Stimulated activated CD8-positive, alpha-beta memory T cell treated with anti-CD3 and anti-CD28 coated beads, Interleukin-7, amount 100 ng/mL, for 4 hours (primary cell): Measurements from ENCODE around the gene ANKS3.
A peak's percentile ranks its signal among the peaks of the same experiment; 100 is the strongest.

ENCODE experiments used
- DNase-seq, 2 donors: peaks; one replicate each; pipeline ENCODE4 v3.0.0-alpha.2; 2020; ENCODE audit warnings: low read depth in 2 of 2

The ANKS3 gene

DNA sequence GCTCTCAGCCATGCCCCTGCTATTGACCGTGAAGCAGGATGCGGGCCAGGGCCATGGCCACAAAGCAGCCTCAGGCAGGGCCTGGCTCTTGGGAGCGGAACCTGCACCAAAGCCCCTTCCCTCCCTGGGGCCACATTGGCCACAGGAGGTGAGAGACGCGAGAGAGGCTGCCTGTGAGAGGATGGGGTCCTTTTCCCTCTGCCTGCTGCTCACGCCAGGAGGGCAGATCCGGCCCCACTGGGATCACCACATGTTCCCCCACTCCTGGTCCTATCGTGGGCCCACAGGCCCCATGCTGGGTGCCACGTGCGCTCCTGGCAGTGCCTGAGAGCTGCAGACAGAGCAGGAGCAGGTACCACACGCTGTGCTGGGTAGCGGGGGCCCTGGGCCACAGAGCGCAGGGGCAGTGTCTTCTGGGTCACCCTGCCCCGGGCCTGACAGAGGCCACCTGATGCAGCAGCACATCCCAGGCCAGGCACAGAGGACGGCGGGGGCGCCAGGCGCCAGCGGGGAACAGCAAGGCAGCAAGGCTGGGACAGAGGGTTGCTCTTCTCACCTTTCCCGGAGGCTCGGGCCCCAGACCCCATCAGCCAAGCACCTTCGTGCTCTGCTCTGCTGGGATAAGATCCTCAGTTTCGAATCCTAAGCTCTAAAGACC is 49.9 kb downstream of the ANKS3 start:
- DNase-seq, result no peak

DNA sequence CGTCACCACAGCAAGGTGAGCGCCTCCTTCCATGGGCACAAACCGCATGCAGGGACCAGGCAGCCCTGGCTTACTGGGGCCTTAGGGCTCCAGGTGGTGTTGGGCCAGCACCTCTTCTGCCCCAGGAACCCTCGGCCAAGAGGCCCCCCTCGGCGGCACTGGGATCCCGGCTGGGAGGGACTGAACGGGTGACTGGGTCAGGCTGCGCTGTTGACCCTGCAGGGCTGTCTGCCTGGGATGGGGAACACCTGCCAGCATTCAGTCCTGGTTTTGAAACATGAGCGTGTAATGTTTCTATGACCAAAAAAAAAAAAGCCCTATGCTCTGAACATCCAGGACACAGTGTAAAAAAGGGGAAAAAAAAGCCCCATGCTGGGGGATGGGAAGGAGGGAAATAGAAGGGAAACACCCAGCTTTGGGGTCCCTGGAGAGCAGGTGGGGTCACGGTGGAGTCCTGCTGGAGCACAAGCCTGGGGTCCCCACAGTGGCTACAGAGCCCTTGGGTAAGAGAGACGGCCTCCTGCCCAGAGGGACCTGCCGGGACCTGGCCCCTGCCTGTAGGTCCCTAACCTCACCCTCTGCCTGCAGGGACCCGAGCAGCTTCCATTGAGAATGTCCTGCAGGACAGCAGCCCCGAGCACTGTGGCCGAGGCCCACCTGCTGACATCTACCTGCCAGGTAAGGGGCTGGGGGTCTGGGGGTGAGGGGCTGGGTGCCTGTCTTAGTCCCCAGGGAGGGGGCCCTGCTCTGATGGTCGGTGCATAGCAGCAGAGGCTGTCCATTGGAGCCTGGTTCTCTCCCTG is 50.6 kb downstream of the ANKS3 start:
- DNase-seq, result no peak

DNA sequence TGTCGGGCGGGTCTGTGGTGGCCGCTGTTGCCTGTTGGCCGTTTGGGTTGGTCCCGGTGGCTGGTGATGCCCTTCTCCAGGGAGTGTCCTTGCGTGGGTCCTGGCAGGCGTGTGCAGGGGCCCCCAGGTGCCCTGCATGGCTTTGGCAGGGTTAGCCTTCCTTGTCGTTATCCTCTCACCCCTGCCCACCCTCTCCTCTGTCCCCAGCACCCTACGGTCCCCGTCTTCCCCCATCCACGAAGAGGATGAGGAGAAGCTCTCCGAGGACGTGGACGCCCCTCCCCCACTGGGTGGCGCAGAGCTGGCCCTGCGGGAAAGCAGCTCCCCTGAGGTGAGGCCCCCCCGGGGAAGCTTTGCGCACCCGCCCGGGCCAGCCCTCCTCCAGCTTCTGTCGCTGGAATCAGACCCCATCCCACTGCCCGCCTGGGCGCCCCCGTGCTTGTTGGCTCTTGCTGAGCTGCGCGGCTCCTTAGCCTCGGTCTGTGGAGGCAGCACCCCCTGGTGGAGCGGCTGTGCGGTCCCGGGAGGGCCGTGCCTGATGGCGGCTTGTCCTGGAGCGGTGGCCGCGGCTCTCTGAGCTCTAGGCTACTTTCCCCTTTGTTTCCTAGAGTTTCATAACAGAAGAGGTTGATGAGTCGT is 51.3 kb downstream of the ANKS3 start:
- DNase-seq, result no peak

DNA sequence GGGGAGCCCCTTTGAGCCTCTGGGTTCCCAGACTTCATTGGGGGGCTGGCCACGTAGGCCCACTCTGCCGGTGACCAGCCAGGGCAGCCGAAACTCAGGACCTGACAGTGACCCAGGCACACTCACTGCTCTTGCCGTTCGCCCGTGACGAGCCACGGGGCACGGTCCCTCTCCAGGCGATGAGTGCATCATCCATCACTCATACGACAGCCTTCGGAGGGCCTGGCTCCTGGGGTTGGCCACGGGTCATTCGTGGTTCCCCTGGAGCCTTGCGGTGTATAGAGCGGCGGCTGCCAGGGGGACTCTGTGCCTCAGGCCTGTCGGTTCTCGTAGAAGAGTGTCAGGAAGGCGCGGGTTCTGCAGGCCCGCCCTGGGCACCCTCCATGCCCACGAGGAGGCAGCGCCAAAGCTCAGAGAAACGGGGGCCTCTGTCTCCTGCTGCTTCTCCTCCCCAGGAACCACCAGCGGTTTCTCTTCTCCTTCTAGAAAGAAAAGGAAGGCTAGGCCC is 51.9 kb downstream of the ANKS3 start:
- DNase-seq, result no peak

DNA sequence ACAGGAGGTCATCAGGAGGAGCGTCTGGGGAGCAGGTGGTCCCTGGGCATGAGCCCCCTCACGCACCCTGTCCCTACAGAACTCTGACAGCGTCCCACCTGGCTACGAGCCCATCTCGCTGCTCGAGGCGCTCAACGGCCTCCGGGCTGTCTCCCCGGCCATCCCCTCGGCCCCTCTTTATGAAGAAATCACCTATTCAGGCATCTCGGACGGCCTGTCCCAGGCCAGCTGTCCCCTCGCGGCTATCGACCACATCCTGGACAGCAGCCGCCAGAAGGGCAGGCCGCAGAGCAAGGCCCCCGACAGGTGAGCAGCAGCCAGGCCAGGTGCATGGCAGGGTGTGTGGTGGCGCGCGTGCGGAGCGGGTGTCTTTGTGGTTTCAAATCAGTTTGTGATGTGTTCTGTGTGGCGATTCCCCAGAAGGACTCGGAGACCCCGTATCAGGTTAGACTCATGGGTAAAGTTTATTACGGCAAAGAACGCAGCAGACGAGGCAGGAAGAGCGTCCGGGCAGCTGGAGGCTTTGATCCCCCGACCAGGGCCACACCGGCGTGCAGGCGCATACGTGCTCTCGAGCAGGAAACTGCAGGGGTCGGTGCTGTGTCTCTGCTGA is 52.5 kb downstream of the ANKS3 start:
- no peak for DNase-seq

DNA sequence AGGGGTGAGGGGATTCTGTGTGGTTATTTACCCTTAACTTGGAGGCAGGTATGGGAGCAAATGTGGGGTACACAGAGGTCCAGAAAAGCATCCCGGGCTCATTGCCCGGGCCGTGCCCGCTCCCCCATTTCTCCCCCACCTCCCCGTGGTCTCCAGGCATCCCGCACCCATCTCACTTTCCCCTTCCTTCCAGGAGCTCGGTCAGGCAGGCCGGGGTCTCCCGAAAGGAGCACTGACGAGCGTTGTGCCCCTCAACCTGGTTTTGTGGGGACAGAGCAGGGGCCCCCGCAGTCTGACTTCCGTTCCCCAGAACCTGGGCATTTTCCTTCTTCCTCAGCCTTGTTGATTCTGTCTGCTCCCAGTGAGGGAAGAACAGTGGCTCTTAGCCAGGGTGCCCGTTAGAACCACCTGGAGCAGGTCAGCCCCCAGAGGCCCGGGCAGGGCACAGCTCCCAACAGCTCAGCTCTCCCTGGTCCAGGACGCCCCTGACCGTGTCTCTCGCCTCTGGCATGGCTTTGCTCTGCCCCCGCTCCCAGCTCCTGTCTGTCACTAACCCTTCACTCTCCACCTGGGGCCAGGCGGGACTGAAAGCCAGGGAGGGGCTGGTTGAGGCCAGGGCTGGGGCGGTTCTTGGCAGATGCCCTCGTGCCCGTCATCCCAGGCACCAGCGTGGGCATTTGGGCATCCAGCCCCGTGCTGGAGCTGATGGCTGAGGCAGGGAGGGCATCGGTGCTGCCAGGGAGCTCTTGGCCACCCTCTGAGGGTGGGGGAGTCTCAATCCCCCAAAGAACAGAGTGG is 53.2 kb downstream of the ANKS3 start:
- DNase-seq, result no peak

DNA sequence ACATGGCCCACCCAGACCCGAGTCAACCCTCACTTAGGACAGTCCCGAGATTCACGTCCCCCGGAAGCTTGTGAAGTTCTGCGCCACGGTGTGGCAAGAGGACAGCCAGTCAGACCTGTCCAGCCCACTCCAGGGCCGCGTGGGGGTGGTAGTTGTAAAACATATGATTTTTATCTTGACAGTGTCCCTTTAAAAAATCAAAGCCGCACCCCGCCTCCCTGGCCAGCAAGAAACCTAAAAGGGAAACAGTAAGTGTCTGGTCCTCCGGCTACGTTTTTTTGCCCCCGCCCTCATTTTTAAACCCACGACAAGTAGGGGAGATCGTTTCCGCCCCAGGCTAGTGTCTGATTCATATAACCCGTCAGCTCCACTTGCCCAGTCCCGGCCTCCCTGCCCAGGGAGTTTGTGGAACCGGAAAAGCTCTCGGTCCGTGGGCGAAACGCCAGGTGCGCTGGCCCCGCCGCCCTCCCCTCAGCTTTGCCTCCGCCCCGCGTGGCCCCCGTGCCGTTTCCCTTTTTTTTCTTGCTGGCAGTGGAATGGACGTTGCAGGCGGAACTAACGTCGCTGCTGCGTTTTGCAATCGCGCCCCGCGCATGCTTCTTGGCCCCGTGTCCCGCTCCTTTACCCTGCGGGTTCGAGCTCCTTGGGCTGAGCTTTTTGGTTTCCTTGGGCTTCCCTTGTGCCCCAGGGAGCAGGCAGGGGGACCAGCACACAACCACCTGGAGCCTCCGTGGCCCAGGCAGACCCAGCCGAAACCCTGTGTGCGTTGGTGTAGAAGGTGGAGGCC is 54.0 kb downstream of the ANKS3 start:
- no peak for DNase-seq

DNA sequence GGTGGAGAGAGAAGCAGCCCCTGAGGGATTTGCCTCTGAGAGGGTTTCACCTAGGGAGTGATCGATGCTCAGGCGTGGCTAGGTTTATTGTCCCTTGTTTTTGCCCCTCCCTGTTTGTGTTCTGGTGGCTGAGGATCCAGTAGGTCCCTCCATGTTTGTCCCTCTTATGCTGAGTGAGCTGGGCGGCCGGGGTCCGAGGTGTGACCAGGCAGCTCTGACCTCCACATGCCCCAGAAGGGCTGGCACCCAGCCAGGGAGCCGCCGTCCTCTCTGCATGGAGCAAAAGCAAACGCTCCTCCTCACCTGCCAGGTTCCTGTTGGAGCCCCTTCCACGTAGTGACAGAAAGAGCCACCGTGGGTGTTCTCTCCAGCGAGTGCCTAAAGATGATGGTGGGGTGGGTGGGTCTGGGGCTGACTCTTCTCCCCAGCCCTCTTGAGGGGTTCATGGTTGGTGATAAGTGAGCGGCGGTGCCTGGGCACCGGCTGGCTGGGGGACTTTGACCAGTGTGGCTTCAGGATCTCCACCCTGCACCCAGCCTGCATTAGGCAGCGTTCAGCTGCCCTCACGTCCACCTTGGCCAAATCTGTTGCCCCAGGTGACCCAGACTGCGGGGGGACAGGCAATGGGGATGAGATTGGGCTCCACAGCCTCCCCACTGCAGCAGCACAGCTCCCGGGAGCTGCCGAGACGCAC is 54.8 kb downstream of the ANKS3 start:
- DNase-seq, result no peak

DNA sequence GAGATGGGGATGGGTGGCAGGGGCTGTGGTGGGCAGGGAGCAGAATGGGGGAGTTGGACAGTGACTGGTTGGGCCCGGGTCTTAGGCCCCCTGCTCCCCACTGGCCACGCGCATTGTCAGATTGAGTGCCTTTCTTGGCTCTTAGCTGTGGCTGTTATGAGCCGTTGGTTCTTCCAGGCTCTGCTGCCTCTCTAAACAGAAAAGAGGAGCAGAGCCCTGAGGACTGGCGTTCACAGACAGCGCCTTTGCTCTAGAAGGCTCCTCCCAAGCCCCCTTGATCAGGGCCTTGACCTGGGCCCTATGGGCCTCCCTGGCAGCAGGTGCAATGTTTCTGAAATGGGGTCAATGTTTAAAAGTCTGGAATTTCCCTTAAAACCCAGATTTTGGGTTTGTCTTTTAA is 55.5 kb downstream of the ANKS3 start:
- no peak for DNase-seq

DNA sequence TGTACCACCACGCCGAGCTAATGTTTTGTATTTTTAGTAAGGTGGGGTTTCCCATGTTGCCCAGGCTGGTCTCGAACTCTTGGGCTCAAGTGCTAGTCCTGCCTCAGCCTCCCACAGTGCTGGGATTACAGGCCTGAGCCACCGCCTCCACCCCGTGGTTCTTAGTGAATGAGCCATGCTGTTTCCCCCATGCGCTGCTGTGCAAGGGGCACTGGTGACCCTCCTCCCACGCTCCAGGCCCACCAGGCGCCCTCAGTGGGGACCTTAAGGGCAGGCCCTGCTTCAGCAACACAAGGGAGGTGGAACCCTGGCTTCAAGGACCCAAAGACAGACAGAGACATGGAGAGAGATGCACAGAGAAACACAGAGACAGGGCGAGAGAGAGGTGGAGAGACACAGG is 56.1 kb downstream of the ANKS3 start:
- no peak for DNase-seq

DNA sequence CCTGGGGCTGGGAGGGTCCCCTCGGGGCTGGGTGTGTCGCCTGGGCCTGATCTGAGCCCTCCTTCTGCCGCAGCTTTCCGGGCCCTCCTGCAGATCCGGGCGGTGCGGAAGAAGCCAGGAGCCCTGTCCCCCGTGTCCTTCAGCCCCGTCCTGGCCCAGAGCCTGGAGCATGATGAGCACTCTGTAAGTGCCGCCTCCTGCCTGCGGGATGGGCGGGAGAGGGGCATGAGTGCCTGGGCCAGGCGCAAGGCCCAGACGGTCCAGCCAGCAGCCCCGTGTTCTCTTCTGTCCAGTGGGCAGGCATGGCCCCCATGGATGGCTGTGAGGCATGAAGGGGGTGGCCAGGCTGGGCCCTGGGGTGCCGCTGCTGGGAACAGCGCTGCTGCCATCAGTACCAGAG is 56.7 kb downstream of the ANKS3 start:
- DNase-seq, result no peak

DNA sequence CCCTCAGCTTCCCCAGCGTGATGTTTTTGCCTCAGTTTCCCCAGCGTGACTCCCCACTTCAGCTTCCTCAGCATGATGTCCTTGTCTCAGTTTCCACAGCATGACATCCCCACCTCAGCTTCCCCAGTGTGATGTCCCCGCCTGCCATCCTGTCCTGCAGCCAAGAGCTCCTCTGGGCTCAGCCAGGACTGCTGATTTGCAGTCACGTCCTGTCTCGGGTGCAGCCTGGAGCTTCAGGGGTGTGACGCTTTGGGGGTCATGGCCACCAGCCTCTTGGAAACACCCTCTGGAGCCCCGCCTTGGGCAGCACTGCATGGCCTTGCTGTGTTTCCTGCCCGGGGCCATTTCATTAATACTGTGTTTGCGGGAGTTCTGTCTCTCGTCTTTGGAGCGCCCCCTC is 57.2 kb downstream of the ANKS3 start:
- no peak for DNase-seq

DNA sequence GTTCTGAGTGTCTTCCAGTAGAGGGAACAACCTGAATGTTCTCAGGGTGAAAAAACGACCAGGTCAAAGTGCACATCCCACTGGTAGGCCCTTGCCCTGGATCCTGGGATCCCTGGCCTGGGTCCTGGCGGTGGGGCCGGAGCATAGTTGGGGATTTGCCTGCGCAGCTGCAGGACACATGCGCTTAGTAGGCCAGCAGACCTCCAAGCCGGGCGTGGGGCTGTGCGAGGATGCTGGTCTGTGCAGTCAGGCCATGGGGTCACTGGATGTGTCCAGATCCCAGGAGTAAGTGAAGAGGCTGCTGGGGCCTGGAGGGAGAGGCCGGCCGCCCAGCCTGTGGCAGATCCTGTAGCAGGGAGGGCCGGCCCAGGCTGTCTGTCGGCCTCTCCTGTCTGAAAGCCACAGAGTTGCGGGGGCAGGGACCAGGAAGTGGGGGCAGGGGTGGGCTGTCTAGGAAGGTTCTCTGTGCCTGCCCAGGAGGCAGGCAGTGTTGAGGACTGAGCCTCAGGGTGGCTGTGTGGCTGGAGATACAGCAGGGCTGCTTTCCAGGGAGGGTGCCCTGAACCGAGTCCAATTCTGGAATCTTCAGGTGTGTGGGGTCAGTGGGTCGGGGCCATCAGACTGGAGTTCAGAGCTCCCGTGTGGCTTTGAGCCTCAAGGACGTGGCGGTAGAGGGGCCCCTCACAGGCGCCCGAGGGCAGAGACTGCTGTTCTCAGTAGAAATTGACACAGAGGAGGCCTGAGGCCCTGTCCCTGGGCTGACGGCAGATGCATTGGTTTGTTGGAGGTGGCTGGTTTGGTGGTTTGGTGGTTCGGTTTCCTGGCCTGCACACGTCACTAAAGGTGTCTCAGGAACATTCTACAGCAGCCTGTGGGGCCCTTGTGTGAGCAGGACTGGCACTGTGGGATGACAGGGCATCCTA is 57.9 kb downstream of the ANKS3 start:
- peak; percentile 39 to 52 for DNase-seq

DNA sequence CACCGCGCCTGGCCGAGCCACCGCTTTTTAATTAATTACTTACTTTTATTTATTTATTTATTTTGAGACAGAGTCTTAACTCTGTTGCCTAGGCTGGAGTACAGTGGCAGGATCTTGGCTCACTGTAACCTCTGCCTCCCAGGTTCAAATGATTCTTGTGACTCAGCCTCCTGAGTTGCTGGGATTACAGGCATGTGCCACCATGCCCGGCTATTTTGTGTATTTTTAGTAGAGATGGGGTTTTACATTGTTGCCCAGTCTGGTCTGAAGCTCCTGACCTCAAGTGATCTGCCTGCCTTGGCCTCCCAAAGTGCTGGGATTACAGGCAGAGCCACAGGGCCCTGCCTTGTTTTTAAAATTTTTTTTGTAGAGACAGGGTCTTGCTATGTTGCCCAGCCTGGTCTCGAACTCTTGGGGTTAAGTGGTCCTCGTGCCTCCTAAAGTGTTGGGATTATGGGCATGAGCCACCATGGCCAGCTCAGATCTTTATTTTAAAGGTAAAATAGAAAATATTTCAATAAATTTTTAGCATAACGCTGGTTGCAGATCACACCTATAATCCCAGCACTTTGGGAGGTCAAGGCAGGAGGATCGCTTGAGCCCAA is 59.0 kb downstream of the ANKS3 start:
- no peak for DNase-seq

DNA sequence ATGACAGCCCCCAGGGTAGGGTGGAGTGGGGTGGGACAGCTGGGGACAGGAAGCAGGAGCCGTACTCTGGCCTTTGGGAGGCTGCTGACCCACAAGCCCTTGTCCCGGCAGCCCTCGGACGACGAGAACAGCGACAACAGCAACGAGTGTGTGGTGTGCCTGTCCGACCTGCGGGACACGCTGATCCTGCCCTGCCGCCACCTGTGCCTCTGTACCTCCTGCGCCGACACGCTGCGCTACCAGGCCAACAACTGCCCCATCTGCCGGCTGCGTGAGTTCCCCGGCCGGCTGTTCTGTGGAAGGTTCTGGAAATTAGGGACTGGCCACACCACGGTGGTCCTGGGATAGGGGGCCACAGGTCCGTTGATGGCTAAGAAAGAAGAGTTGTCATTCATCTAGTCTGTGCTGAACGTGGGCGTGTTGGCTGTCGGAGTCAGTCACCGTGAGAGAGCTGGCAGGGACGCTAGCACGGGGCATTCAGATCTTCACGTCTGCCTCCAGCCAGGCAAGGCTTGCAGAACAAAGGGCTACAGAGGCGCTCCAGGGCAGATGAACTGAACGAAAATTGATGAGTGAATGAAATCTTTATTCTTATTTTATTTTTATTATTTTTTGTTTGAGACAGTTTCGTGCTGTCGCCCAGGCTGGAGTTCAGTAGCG is 60.6 kb downstream of the ANKS3 start:
- no peak for DNase-seq

DNA sequence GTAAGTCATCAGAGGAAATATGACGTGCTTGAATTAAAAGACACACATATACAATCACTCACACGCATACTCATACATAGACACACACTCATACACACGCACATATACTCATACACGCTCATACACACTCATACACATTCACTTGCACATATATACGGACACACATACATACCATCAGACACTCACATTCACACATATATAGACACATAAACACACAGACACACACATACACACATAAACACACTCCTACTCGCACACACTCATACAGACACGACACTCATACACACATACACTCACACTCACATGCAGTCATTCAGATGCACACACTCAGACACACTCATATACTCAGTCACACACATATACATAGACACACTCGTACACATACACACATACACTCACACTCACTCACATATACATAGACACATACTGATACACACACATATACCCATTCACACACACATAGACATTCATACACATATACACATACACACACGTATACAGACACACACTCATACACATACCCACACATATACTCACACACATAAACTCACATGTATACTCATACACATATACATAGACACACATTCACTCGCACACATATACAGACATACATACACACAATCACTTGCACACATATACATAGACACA is 65.6 kb downstream of the ANKS3 start:
- DNase-seq, result no peak

DNA sequence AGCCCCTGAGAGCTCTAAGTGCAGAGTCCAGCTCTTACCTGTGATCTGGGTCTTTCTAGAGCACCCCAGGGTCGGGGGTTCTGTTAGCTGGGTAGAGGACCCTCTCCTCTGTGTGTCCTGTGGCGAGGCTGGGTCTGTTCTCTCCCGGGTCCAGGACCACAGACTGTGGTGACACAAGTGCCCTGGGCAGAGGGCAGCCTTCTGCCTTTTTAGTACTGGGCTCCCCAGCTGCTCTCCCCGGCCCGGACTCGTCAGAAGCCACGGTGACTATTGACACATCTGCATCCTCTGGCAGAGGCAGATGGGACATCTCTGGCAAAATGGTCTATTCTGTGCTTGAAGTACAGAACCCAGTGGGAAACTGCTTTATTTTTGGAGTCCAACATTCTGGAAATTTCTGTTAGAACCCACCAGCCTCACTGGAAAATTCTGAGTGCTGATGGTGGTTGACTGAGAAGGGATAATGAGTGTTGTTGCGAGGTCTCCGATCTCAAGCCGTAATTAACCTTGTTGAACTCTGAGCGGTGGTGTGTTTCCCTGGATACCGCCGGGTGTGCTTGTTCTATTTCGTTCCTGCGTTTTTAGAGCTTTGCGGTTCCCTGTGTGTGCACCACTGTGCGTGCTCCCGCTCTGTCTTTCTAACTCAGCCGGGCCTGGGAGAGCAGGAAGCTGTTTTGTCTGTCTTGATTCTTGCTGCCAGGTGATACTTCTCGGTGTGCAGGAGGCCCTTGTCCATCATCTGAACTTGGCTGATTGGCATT is 66.7 kb downstream of the ANKS3 start:
- DNase-seq, result no peak
